DOHH2 (cell line): ENCODE results near the gene MIGA2.

Source experiments
- EZH2phosphoT487 ChIP-seq: fragments of 200-600 bp; sonication (generic); IDR thresholded peaks from 2 replicates; pipeline ENCODE4 v1.6.1; 2017; ENCODE audit warnings: borderline replicate concordance, mild to moderate bottlenecking, antibody characterized with exemption, low read length, moderate library complexity, mixed read lengths
- TF ChIP-seq, protein P1 (sequence below): fragments of 200-600 bp; sonication (generic); IDR thresholded peaks from one replicate; pipeline ENCODE4 v1.5.1; 2014; ENCODE audit warnings: antibody characterized with exemption, mild to moderate bottlenecking, low read depth, low read length; ENCODE audit not compliant: poor library complexity, severe bottlenecking

GRCh38 chr9:129014124-129014523 lies 22.3 kb upstream of the MIGA2 start:
- TF ChIP-seq, protein P1, sequence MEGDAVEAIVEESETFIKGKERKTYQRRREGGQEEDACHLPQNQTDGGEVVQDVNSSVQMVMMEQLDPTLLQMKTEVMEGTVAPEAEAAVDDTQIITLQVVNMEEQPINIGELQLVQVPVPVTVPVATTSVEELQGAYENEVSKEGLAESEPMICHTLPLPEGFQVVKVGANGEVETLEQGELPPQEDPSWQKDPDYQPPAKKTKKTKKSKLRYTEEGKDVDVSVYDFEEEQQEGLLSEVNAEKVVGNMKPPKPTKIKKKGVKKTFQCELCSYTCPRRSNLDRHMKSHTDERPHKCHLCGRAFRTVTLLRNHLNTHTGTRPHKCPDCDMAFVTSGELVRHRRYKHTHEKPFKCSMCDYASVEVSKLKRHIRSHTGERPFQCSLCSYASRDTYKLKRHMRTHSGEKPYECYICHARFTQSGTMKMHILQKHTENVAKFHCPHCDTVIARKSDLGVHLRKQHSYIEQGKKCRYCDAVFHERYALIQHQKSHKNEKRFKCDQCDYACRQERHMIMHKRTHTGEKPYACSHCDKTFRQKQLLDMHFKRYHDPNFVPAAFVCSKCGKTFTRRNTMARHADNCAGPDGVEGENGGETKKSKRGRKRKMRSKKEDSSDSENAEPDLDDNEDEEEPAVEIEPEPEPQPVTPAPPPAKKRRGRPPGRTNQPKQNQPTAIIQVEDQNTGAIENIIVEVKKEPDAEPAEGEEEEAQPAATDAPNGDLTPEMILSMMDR, result no peak
- TF ChIP-seq EZH2phosphoT487, result no peak
